Muscle layer of duodenum (tissue), 2 donors: ENCODE results near the gene UNC13B.
"Not testable (repeated sequence)": the region's sequence is repeated elsewhere in the genome, so short reads cannot be mapped to it uniquely, and the experiment has no call there.

Experiments
- H3K27ac ChIP-seq: one replicate; pipeline ENCODE4 v1.7.0; 2013; ENCODE audit warnings: mild to moderate bottlenecking, low read length
- H3K27me3 ChIP-seq: one replicate; pipeline ENCODE4 v1.7.0; 2013; ENCODE audit warnings: low read depth, mild to moderate bottlenecking, control low read depth, low read length
- H3K36me3 ChIP-seq, 2 donors: one replicate each; pipeline ENCODE4 v1.7.0; 2013; ENCODE audit warnings: low read length in 2 of 2, control low read depth in 1 of 2, mild to moderate bottlenecking in 1 of 2; ENCODE audit not compliant: insufficient read depth in 2 of 2, control insufficient read depth in 1 of 2
- H3K4me1 ChIP-seq, 2 donors: one replicate each; pipeline ENCODE4 v1.7.0; 2013; ENCODE audit warnings: low read length in 2 of 2, mild to moderate bottlenecking in 2 of 2, control low read depth in 1 of 2, moderate library complexity in 1 of 2; ENCODE audit not compliant: insufficient read depth in 2 of 2, control insufficient read depth in 1 of 2
- H3K4me3 ChIP-seq, 2 donors: one replicate each; pipeline ENCODE4 v1.7.0; 2013; ENCODE audit warnings: low read length in 2 of 2, low read depth in 1 of 2, mild to moderate bottlenecking in 1 of 2
- H3K9me3 ChIP-seq, 2 donors: one replicate each; pipeline ENCODE4 v1.7.0; 2013; ENCODE audit warnings: low read length in 2 of 2, control low read depth in 1 of 2, mild to moderate bottlenecking in 1 of 2; ENCODE audit not compliant: control insufficient read depth in 1 of 2
- donor health status: healthy.

Gene UNC13B

DNA sequence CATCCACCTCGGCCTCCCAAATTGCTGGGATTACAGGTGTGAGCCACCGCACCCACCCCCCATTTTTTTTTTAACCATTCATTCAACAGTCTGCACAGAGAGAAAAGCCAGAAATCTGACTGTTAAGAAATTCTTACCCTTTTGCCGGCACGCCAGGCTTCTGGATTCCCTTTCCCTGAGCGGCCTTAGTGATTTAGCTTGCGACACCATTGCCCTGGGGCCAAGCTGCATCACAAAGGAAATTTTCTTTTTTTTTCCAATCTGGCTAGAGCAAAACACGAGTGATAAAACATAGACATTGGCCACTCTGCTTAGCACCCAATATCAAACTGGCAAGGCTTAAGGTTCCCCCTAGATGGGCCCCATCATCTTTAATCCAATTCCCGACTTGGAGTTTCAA is 24.9 kb upstream of the UNC13B start:
- Histone ChIP-seq H3K27ac (no peak overlapping the region), H3K9me3 (peaks cover 5 to 6% of the 10 kb centered on the region in 2 donors), H3K36me3 (no peaks in the 10 kb centered on the region), H3K4me3 (no peak overlapping the region), H3K27me3 (no peaks in the 10 kb centered on the region), H3K4me1 (no peaks in the 10 kb centered on the region)

DNA sequence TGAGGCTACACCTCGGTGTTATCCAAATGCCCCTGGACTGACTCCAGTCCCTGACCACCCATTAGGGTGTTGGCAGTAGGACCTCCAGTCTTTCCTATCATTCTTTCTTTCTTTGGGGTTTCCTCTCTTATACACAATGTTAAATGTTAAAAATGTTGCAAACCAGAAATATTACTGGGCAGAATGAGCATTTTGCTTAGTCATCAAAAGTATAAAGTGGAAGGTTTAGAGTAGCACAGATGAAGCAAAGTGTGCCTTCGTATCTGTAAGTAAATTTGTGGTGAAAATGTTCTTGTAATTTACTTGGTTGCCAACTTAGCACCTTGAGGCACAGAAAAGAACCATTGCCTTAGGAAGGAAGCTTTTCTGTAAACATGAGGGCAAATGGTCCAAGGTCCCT is 21.7 kb upstream of the UNC13B start:
- no peaks in the 10 kb centered on the region for H3K27me3 ChIP-seq
- H3K9me3 ChIP-seq = peaks cover 15 to 17% of the 10 kb centered on the region in 2 donors
- no peak overlapping the region for H3K27ac ChIP-seq
- no peaks in the 10 kb centered on the region for H3K36me3 ChIP-seq
- no peaks in the 10 kb centered on the region for H3K4me1 ChIP-seq
- H3K4me3 ChIP-seq = no peak overlapping the region

- H3K36me3 ChIP-seq = no peaks in the 10 kb centered on the region
- peaks cover 15 to 17% of the 10 kb centered on the region in 2 donors for H3K9me3 ChIP-seq
- no peaks in the 10 kb centered on the region for H3K4me1 ChIP-seq
- H3K27me3 ChIP-seq = no peaks in the 10 kb centered on the region
- H3K4me3 ChIP-seq = no peak overlapping the region
- H3K27ac ChIP-seq = no peak overlapping the region
These were observed 19.8 kb upstream of the UNC13B start for GRCh38 chr9:35142037-35142436.

DNA sequence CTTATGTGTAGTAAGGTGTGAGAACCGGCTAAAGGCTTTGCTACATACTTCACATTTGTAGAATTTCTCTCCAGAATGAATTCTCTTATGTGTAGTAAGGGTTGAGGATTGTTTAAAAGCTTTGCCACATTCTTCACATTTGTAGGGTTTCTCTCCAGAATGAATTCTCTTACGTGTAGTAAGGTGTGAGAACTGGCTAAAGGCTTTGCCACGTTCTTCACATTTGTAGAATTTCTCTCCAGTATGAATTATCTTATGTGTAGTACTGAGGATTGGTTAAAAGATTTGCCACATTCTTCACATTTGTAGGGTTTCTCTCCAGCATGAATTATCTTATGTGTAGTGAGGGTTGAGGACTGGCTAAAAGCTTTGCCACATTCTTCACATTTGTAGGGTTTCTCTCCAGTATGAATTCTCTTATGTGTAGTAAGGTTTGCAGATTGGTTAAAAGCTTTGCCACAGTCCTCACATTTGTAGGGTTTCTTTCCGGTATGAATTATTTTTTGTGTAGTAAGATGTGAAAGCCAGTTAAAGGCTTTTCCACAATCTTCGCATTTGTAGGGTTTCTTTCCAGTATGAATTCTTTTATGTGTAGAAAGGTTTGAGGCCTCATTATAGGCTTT is 13.8 kb upstream of the UNC13B start:
- H3K36me3 ChIP-seq, H3K27me3 ChIP-seq: not testable (repeated sequence)
- peaks cover 0 to 12% of the 10 kb centered on the region in 2 donors for H3K9me3 ChIP-seq

DNA sequence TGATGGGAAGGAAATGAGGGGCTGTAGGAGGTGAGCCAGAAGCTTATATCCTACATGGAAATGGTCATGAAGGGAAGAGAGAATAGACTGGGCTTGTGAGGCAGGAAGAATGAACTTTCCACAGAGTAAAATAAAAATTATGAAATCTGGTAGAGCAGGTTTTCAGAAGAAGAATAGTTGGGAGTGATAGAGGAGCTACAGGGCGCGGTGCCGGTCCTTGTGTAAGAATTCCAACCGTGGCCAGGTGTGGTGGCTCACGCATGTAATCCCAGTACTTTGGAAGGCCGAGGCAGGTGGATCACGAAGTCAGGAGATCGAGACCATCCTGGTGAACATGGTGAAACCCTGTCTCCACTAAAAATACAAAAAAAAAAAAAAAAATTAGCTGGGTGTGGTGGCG is 8.9 kb upstream of the UNC13B start:
- no peaks in the 10 kb centered on the region for H3K4me1 ChIP-seq
- H3K9me3 ChIP-seq = peaks cover 0 to 9% of the 10 kb centered on the region in 2 donors
- no peak overlapping the region for H3K27ac ChIP-seq
- no peaks in the 10 kb centered on the region for H3K36me3 ChIP-seq
- H3K27me3 ChIP-seq = no peaks in the 10 kb centered on the region
- H3K4me3 ChIP-seq = no peak overlapping the region

More for the DNA sequence above, 13.8 kb upstream of the UNC13B start:
- not testable (repeated sequence) for H3K4me1 ChIP-seq, H3K4me3 ChIP-seq, H3K27ac ChIP-seq

DNA sequence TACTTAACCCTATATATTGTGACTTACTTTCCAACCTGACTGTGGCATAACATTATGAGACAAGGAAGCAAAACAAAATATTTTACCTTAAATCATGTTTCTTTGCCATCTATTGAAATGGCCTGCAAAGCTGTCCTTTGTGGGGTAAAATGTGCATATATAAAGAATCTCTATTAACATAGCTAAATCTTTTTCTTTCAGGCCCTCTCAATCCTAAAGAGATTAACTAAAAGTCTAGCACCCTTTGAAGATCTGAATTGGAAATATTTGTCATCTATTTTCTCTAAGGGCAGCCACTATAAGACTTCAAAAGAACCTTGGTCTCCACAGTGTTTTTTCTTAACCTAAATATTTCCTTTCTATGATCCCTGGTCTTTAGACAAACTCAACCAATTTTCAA is 5.0 kb upstream of the UNC13B start:
- Histone ChIP-seq H3K27me3 (no peaks in the 10 kb centered on the region), H3K4me1 (peaks cover 0 to 3% of the 10 kb centered on the region in 2 donors), H3K9me3 (no peaks in the 10 kb centered on the region), H3K4me3 (no peak overlapping the region), H3K27ac (no peak overlapping the region), H3K36me3 (no peaks in the 10 kb centered on the region)

- not testable (repeated sequence) for H3K9me3 ChIP-seq, H3K27ac ChIP-seq, H3K36me3 ChIP-seq, H3K27me3 ChIP-seq, H3K4me1 ChIP-seq, H3K4me3 ChIP-seq
These were observed 4.0 kb upstream of the UNC13B start for GRCh38 chr9:35157836-35158235.

DNA sequence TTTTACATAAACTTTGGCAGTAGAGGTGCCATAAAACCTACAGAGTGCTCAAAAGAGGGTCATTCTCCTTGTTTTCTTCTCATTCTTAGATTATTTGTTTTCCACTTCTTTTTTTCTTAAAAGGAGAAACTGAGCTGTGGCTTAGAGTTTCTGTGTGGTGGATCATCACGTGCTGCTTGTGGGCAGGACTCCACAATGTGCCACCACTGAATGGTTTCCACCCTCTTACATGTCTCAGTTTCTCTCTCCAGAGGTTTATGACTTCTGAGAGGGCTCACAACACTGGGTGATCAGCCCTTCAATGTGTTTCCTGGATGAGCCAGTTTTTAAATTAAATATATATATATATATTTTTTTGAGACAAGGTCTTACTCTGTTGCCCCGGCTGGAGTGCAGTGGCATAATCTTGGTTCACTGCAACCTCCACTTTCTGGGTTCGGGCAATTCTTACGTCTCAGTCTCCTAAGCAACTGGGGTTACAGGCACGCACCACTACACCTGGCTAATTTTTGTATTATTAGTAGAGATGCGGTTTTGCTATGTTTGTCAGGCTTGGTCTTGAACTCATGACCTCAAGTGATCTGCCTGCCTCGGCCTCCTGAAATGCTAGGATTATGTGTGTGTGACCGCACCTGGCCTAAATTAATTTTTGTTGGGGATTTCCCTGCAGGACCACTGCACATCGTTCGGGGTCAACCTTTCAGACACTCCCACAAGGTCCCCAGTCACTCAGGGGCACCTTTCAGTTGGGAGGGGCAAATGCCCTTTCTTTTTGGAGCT is 3.1 kb upstream of the UNC13B start:
- Histone ChIP-seq H3K4me1 (peaks cover 10 to 16% of the 10 kb centered on the region in 2 donors), H3K36me3 (no peaks in the 10 kb centered on the region), H3K27ac (no peak overlapping the region), H3K4me3 (no peak overlapping the region), H3K27me3 (no peaks in the 10 kb centered on the region), H3K9me3 (no peaks in the 10 kb centered on the region)

DNA sequence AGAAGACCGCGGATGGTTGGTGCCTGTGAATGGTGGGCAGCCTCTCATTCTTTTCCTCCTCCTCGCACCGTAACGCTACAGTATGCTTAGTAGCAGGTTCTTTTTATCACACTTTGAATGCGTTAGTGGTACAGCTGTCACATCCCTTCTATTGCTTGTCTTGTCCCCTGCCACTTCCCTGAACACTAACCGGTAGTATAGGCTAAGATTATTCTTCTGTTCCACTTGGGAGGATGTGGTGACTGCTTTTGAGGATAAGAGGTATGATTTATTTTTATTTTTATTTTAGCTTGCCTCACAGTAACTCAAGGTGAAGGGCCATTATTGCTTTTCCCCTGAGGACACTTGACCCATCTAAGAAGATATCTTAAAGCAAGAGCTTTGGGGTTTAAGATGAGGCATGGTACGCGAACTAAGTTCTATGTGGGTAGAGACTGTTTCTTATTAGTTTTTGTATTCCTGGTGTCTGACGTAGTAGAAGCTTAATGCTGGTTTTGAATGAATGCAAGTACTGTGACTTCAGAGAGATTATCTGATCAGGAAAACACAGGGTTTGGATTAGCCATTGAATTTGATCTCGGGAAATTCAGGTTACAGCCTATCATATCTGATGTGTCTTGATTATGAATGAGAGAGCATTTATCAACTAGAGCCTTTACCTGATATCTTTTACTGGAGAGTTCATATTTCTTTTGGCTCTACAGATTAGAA is 951 bp downstream of the UNC13B start:
- peak overlapping the region; percentile 82 to 87 for H3K4me3 ChIP-seq
- no peaks in the 10 kb centered on the region for H3K9me3 ChIP-seq
- peaks cover 10 to 21% of the 10 kb centered on the region in 2 donors for H3K4me1 ChIP-seq
- peak overlapping the region; percentile 82 for H3K27ac ChIP-seq
- H3K36me3 ChIP-seq = no peaks in the 10 kb centered on the region
- no peaks in the 10 kb centered on the region for H3K27me3 ChIP-seq

GRCh38 chr9:35163413-35163812 is 1.6 kb downstream of the UNC13B start:
- Histone ChIP-seq H3K27ac (peak overlapping the region; percentile 14), H3K9me3 (no peaks in the 10 kb centered on the region), H3K4me3 (peak overlapping the region; percentile 82 to 87), H3K27me3 (no peaks in the 10 kb centered on the region), H3K4me1 (peaks cover 10 to 21% of the 10 kb centered on the region in 2 donors), H3K36me3 (no peaks in the 10 kb centered on the region)

DNA sequence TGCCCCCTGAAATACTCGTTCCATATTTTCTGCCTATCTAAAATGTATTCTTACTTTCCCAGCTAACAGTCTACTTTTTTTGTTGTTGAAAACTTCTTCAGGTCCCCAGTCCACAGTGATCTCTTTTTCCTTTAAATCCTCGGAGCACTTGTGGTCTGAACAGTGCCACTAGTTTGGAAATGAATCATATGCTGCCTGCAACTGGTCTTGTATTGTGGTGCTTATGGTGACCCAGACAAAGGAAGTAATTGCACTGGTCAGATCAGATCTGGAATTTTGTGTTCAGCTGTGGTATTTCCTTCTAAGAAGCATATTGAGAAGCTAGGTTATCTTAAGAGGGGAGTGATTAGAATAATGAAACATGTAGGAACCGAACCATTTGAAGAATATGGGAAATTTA is 2.9 kb downstream of the UNC13B start:
- H3K4me1 ChIP-seq = peaks cover 10 to 21% of the 10 kb centered on the region in 2 donors
- no peak overlapping the region for H3K4me3 ChIP-seq
- H3K36me3 ChIP-seq = no peaks in the 10 kb centered on the region
- H3K27me3 ChIP-seq = no peaks in the 10 kb centered on the region
- no peak overlapping the region for H3K27ac ChIP-seq
- H3K9me3 ChIP-seq = no peaks in the 10 kb centered on the region
